Esophagus muscularis mucosa (tissue), 4 donors: Measurements from ENCODE around the gene ZNF892.

Source experiments
- CTCF ChIP-seq, 3 experiments: fragments of 200-600 bp in 2 of 3; fragments of 450-650 bp in 1 of 3; sonication (generic) in 2 of 3; IDR thresholded peaks; one replicate each; pipeline ENCODE4 v1.5.1; 2017 to 2019; ENCODE audit warnings: antibody characterized with exemption in 3 of 3, mild to moderate bottlenecking in 2 of 3, moderate library complexity in 1 of 3
- EP300 ChIP-seq: sonication (generic); formaldehyde crosslinking; IDR thresholded peaks from one replicate; pipeline ENCODE4 v1.6.1; 2017; ENCODE audit warnings: antibody characterized with exemption
- POLR2A ChIP-seq: fragments of 450-650 bp; IDR thresholded peaks from one replicate; pipeline ENCODE4 v1.6.1; 2017; ENCODE audit warnings: antibody characterized with exemption, moderate library complexity, mild to moderate bottlenecking, low read depth
- POLR2AphosphoS5 ChIP-seq, 2 donors: sonication (generic); formaldehyde crosslinking; IDR thresholded peaks; one replicate each; pipeline ENCODE4 v1.6.1; 2017; ENCODE audit warnings: antibody characterized with exemption in 2 of 2

GRCh38 chr2:95240556-95240955 is 33.2 kb downstream of the ZNF892 start:
- TF ChIP-seq CTCF (IDR thresholded peaks at IDR 0.05) (no peak), POLR2A (no peak), POLR2AphosphoS5 (IDR thresholded peaks at IDR 0.05) (no peak), EP300 (no peak)
